Heart left ventricle (tissue), 16 donors: Measurements from ENCODE around the gene KCNE4. TPM values are rescaled to one million over a fixed set of nuclear protein-coding genes. Genes with fewer than 3 reads are reported as not detected.

Experiments used
- ATAC-seq, 4 donors: fragments of 200-7000 bp; cut with Tn5 transposase; one replicate each; pipeline ENCODE4 v1.9.1; 2020 to 2022; ENCODE audit warnings: moderate library complexity in 4 of 4, mild to moderate bottlenecking in 3 of 4, moderate number of reproducible peaks in 1 of 4
- DNase-seq, 5 donors: peaks; one replicate each; pipeline ENCODE4 v3.0.0-alpha.2; 2020
- H3K27ac ChIP-seq, 12 donors: fragments of 200-600 bp; sonication (generic) in 4 of 12; one replicate each; pipeline versions ENCODE4 v1.5.0 to v1.8.0; 2016 to 2022; ENCODE audit warnings: mild to moderate bottlenecking in 2 of 12
- H3K27me3 ChIP-seq, 9 donors: fragments of 200-600 bp; sonication (generic) in 2 of 9; one replicate each; pipeline versions ENCODE4 v1.5.1 to v1.8.0; 2016 to 2022; ENCODE audit warnings: mild to moderate bottlenecking in 3 of 9
- H3K36me3 ChIP-seq, 9 donors: fragments of 200-600 bp; sonication (generic) in 2 of 9; one replicate each; pipeline versions ENCODE4 v1.5.0 to v1.8.0; 2018 to 2022; ENCODE audit warnings: mild to moderate bottlenecking in 2 of 9
- H3K4me1 ChIP-seq, 12 donors: fragments of 200-600 bp; sonication (generic) in 4 of 12; one replicate each; pipeline versions ENCODE4 v1.5.0 to v1.8.0; 2016 to 2022; ENCODE audit warnings: mild to moderate bottlenecking in 3 of 12
- H3K4me3 ChIP-seq, 12 donors: fragments of 200-600 bp; sonication (generic) in 4 of 12; one replicate each; pipeline versions ENCODE4 v1.5.0 to v1.8.0; 2017 to 2022; ENCODE audit warnings: mild to moderate bottlenecking in 9 of 12, moderate library complexity in 4 of 12
- H3K9me3 ChIP-seq, 12 donors: fragments of 200-600 bp; sonication (generic) in 4 of 12; one replicate each; pipeline versions ENCODE4 v1.5.0 to v1.8.0; 2016 to 2022; ENCODE audit warnings: mild to moderate bottlenecking in 1 of 12
- POLR2A ChIP-seq, 2 donors: fragments of 450-650 bp; IDR thresholded peaks; one replicate each; pipeline ENCODE4 v1.6.1; 2017; ENCODE audit warnings: antibody characterized with exemption in 2 of 2, mild to moderate bottlenecking in 2 of 2, moderate library complexity in 2 of 2
- WGBS, 4 donors: extraction: QIAGEN DNeasy Blood & Tissue Kit in 2 of 4; methylation state at CpG; one replicate each; pipeline versions ENCODE4 v1.1.5 to v1.1.7; 2013 to 2018; 5-methylcytosine and 5-hydroxymethylcytosine counted together
- intact Hi-C, 10 donors: fragments of 100-400 bp; cut with DNase I; formaldehyde crosslinking; loops; one replicate each; pipeline versions ENCODE4 v1.11.1 to v1.14.2; 2022
- polyA plus RNA-seq, 2 donors: library from polyadenylated mRNA; stranded (reverse); fragments of 200-250 nt; gene quantifications; one replicate each; pipeline ENCODE4 v1.2.3, GENCODE V29; 2013
- total RNA-seq, 9 donors: library from RNA; depleted of rRNA in 2 of 9; stranded (reverse); fragments of >200 nt in 2 of 9; fragmentation: NEBNext Ultra II Directional in 3 of 9; extraction: Animal tissue kit (Norgen Biotek cat#: 25700) in 3 of 9; gene quantifications; one replicate each; pipeline versions ENCODE4 v1.1.0 to v1.2.4, GENCODE V29; 2016 to 2023
- TF ChIP-seq, protein P1 (sequence below), 12 donors: fragments of 200-600 bp; sonication (generic) in 4 of 12; IDR thresholded peaks; one replicate each; pipeline versions ENCODE4 v1.5.0 to v1.8.0; 2018 to 2022; ENCODE audit warnings: antibody characterized with exemption in 12 of 12, mild to moderate bottlenecking in 5 of 12
- donor health status: ischemic (EF 13 %, LVEDD 7.1; RV severe dilation, severe dysfunction).
- donor health status: healthy with polysubstance abuse.
- donor health status: DM: no; HTN: yes; CAD: no.
- donor health status: DM: no; HTN: no; CAD: no.
- donor health status: ischemic (EF 25% LVEDD 6.9; RV normal size, moderate dysfunction).
- donor health status: ischemic (EF 25% LVEDD 5.7; RV mildly dilated, moderate dysfunction).
- donor health status: healthy.
- donor health status: DM: yes; HTN: yes; CAD: no.
- donor health status: ischemic (EF 35%, LVEDD 5.7; RV mildly dilated, moderate dysfunction).
- donor health status: nonischemic (EF 11% LVEDD 7.7; RV severe dilation, severe dysfunction).
- donor health status: DM: yes; HTN: yes; CAD: no.
- donor health status: PGD.
- donor health status: ischemic (EF 29% LVEDD 5.4; RV normal size, mild dysfunction).
- donor health status: nonischemic (EF 23%, LVEDD 6.1; RV moderate dilation, normal function).

Gene KCNE4
- total and polyA plus RNA-seq, 11 donors = 0.69 to 3.7 (median 1.6) TPM

DNA sequence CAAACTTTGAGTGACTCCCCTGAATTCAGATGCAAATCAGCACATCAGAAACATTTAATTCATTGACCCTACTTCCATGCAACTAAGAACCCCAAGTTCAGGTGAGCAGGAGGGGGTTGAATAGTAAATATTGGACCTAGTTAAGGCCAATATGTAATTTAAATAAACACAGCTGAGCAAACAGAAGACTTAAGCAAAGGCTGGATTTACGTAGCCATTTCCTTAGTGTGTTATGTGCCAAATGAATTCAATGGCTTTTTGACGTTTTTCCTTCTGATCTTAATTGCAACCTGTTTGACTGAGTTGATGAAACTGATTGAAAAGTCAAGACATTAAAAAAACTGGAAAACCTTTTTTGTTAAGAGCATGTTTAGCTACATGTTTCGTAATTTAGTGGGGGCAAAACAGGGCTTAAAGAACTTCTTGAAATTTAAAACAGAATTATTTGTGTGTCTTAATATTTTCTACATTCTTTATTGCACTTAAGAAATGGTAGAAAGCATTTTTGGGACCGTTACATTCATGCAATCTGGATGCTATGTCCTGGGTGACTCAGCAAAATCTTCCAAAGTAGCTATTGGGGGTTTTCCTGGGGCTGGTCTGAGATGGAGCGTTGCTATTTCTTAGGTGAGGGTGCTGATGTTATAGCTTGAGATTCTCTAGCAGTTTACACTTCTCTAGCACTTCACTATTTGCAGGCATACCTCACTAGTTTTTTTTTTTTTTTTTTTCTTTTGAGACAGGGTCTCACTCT lies 25.5 kb upstream of the KCNE4 start:
- Histone ChIP-seq H3K27me3 (no peaks in the 10 kb centered on the region), H3K27ac (no peak overlapping the region), H3K4me1 (no peaks in the 10 kb centered on the region), H3K9me3 (peaks cover 0 to 5% (median 0%) of the 10 kb centered on the region in 12 donors), H3K36me3 (no peaks in the 10 kb centered on the region), H3K4me3 (no peak overlapping the region)
- TF ChIP-seq, protein P1, sequence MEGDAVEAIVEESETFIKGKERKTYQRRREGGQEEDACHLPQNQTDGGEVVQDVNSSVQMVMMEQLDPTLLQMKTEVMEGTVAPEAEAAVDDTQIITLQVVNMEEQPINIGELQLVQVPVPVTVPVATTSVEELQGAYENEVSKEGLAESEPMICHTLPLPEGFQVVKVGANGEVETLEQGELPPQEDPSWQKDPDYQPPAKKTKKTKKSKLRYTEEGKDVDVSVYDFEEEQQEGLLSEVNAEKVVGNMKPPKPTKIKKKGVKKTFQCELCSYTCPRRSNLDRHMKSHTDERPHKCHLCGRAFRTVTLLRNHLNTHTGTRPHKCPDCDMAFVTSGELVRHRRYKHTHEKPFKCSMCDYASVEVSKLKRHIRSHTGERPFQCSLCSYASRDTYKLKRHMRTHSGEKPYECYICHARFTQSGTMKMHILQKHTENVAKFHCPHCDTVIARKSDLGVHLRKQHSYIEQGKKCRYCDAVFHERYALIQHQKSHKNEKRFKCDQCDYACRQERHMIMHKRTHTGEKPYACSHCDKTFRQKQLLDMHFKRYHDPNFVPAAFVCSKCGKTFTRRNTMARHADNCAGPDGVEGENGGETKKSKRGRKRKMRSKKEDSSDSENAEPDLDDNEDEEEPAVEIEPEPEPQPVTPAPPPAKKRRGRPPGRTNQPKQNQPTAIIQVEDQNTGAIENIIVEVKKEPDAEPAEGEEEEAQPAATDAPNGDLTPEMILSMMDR (IDR thresholded peaks at IDR 0.05) = no peak
- TF ChIP-seq POLR2A (IDR thresholded peaks at IDR 0.05) = no peak
- 66 to 74% (median 68%) methylated on average over 5 of the region's 5 CpGs for WGBS, 4 donors
- DNase-seq = no peak
- intact Hi-C loops = no loop called here
- no peak for ATAC-seq

DNA sequence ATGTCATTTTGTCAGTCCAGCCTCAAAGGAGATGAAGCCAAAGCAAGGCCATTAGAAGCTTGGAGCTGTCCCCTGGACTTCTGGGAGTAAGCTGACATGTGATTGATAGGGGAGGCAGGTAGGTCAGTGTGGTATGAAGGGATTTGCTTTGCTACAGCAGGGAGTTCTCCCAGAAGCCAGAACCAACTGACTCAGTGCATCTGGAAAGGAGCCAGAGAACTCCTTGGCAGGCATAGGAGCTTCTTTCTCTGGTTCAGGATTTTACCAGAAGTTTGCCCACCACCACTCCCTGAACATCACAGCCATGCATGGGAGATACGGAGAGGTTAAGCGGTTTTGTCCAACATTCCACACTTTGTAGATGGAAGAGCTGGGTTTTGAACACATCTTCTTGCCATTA lies 24.5 kb upstream of the KCNE4 start:
- H3K9me3 ChIP-seq = peaks cover 0 to 13% (median 2%) of the 10 kb centered on the region in 12 donors
- DNase-seq = no peak
- no peak overlapping the region for H3K4me3 ChIP-seq
- H3K4me1 ChIP-seq = no peaks in the 10 kb centered on the region
- H3K27me3 ChIP-seq = no peaks in the 10 kb centered on the region
- no peak overlapping the region for H3K27ac ChIP-seq
- no peak for ATAC-seq
- H3K36me3 ChIP-seq = no peaks in the 10 kb centered on the region
- 95 to 99% (median 97%) methylated on average over 2 of the region's 2 CpGs for WGBS, 4 donors
- TF ChIP-seq, protein P1 (IDR thresholded peaks at IDR 0.05) = no peak
- TF ChIP-seq POLR2A (IDR thresholded peaks at IDR 0.05) = no peak
- intact Hi-C loops = no loop called here

DNA sequence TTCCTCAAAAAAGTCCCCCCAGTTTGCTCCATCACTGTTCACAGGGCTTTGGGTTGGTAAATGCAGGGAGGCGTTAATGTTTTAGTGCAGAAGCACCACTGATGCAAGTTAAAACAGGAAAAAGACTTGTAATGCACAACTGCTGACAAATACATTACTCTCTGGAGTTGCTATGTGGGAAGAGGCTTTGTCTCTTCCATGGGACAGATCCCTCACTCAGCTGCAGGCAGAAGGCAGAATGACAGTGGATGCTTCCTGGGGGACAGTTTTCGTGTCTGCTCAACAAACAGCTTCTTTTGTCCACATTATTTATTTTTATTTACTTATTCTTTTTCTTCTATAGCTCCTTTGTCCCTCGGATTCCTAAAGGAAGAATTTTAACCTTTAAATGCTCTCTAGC lies 22.7 kb upstream of the KCNE4 start:
- Histone ChIP-seq H3K9me3 (peaks cover 0 to 20% (median 2%) of the 10 kb centered on the region in 12 donors), H3K27ac (no peak overlapping the region), H3K27me3 (no peaks in the 10 kb centered on the region), H3K4me1 (no peaks in the 10 kb centered on the region), H3K4me3 (no peak overlapping the region), H3K36me3 (no peaks in the 10 kb centered on the region)
- intact Hi-C loops = no loop called here
- ATAC-seq (no peak), DNase-seq (no peak)
- 63 to 71% (median 64%) methylated on average over 3 of the region's 3 CpGs for WGBS, 4 donors
- TF ChIP-seq, protein P1 (IDR thresholded peaks at IDR 0.05) = no peak
- no peak for TF ChIP-seq POLR2A (IDR thresholded peaks at IDR 0.05)

DNA sequence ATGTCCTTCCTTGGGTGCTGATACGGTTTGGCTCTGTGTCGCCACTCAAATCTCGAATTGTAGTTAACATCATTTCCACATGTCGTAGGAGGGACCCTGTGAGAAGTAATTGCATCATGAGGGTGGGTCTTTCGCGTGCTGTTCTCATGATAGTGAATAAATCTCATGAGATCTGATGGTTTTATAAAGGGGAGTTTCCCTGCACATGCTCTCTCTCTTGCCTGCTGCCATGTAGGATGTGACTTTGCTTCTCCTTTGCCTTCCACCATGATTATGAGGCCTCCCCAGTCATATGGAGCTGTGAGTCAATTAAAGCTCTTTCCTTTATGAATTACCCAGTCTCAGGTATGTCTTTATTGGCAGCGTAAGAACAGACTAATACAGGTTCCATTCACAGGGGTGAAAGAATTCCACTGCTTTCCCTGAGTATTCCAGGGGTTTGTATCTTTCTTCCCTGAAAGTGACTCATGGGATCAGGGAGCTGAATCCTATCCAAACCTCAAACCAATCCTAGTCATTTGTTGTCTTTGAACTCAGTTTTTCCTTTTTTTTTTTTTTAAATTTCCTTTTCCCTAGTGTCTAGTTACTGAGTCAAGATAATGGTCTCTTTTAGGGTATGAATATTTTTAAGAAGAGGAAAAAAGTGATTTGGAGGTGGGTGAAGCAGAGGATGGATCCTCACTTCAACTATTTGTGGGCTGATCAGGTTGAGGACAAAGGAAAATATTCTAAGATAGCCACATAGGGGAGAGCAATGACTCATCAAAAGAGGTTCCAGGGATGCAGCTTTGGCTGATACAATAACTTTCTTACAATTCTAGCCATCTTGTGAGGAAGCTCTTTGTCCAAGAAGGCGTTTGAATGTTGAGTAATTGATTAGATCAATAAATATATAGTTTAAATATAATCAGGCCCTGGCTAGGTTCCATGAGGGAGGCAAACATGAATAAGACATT lies 19.5 kb upstream of the KCNE4 start:
- Histone ChIP-seq H3K4me1 (no peaks in the 10 kb centered on the region), H3K27me3 (no peaks in the 10 kb centered on the region), H3K9me3 (peaks cover 0 to 20% (median 2%) of the 10 kb centered on the region in 12 donors), H3K27ac (no peak overlapping the region), H3K36me3 (no peaks in the 10 kb centered on the region), H3K4me3 (no peak overlapping the region)
- DNase-seq (no peak), ATAC-seq (no peak)
- 86 to 91% (median 88%) methylated on average over 8 of the region's 8 CpGs for WGBS, 4 donors
- intact Hi-C loops = no loop called here
- TF ChIP-seq, protein P1 (IDR thresholded peaks at IDR 0.05) = no peak
- TF ChIP-seq POLR2A (IDR thresholded peaks at IDR 0.05) = no peak
